ENCODE results near the gene L1CAM.

DNA sequence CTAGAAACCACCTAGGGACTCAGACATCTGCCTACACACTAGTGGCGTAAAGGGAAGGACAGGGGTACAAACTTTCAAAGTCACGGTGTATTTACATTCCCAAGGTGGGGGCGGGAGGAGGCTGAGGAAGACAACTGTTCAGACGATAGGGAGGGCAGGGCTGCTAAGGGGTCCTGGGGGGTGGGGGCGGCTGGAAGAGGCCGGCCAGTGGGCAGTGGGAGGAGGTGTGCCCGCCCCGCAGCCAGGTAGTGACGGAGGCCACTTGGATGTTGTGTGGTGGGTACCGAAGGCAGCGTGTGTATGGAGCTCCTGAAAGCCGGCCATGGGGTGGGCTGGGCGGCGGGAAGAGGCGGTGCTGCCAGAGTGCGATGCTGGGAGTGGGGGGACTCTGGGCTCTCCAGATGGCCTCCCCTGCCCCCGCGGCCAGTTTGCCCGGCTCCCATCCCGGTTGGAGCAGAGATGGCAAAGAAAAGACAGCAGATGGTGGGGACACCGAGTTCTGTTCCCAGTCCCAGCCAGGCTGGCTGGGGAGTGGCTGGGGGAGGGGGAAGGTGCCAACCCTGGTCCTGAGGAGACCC is 24.2 kb downstream of the L1CAM start:
- TF ChIP-seq, protein P1, sequence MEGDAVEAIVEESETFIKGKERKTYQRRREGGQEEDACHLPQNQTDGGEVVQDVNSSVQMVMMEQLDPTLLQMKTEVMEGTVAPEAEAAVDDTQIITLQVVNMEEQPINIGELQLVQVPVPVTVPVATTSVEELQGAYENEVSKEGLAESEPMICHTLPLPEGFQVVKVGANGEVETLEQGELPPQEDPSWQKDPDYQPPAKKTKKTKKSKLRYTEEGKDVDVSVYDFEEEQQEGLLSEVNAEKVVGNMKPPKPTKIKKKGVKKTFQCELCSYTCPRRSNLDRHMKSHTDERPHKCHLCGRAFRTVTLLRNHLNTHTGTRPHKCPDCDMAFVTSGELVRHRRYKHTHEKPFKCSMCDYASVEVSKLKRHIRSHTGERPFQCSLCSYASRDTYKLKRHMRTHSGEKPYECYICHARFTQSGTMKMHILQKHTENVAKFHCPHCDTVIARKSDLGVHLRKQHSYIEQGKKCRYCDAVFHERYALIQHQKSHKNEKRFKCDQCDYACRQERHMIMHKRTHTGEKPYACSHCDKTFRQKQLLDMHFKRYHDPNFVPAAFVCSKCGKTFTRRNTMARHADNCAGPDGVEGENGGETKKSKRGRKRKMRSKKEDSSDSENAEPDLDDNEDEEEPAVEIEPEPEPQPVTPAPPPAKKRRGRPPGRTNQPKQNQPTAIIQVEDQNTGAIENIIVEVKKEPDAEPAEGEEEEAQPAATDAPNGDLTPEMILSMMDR (IDR thresholded peaks at IDR 0.05): no peak
- no peak for TF ChIP-seq ZFX (IDR thresholded peaks at IDR 0.05; ENCODE audit: borderline replicate concordance)

All from 22Rv1 (cell line).